ENCODE results near the gene ACBD4. TPM values are rescaled to one million over a fixed set of nuclear protein-coding genes. Genes with fewer than 3 reads are reported as not detected.

Gene ACBD4
- total and polyA plus RNA-seq, 10 of the 15 experiments (the other 5 are each of a cell fraction or from before 2014, with no cell fraction given), result 0.20 to 13.8 (median 6.9) TPM

GRCh38 chr17:45132572-45133463, 2.7 kb upstream of the ACBD4 start (continued):
- TF ChIP-seq POLR2A (IDR thresholded peaks at IDR 0.05; ENCODE audit: low read depth, low read length) (peak; percentile 62; the same call in 1 of the 2 replicates), RUNX3 (IDR thresholded peaks at IDR 0.05; ENCODE audit: low read length) (peak; percentile 31; the same call in 1 of the 2 replicates), NR2F1 (conservative IDR thresholded peaks at IDR 0.05) (0 out of 2 replicates have a peak, but pooled peaks have one; percentile 8), PKNOX1 (IDR thresholded peaks at IDR 0.05) (peak; percentile 10; the same call in 1 of the 2 replicates), HSF1 (IDR thresholded peaks at IDR 0.05; ENCODE audit: low read depth, low read length) (no peak), NR2C1 (IDR thresholded peaks at IDR 0.05) (no peak), SUPT20H (IDR thresholded peaks at IDR 0.05; ENCODE audit: borderline replicate concordance, control insufficient read depth, low read depth, low read length) (no peak), STAT1 (conservative IDR thresholded peaks at IDR 0.05) (no peak), EED (IDR thresholded peaks at IDR 0.05; ENCODE audit: low read depth) (peak; percentile 8; the same call in 1 of the 2 replicates)

Data from GM12878 (cell line).